Fibroblast of the aortic adventitia (primary cell): ENCODE data around the gene VWA5A. TPM values are rescaled to one million over a fixed set of nuclear protein-coding genes. Genes with fewer than 3 reads are reported as not detected.
A peak's percentile ranks its signal among the peaks of the same experiment; 100 is the strongest.

Experiments
- DNase-seq: peaks from one replicate; pipeline ENCODE4 v3.0.0-alpha.2; 2010; ENCODE audit warnings: low read depth
- H3K4me3 ChIP-seq: 2 replicates; pipeline ENCODE4 v1.5.1; 2011; ENCODE audit warnings: low read depth, mild to moderate bottlenecking, control low read depth, low read length, moderate library complexity
- CTCF ChIP-seq: IDR thresholded peaks from 2 replicates; pipeline ENCODE4 v1.5.1; 2011; ENCODE audit warnings: mild to moderate bottlenecking, low read length, control low read depth, inconsistent platforms; ENCODE audit not compliant: insufficient read depth
- total RNA-seq: library from RNA; depleted of rRNA; stranded (reverse); fragments of >200 nt; gene quantifications from 2 replicates; pipeline ENCODE4 v1.2.3, GENCODE V29; 2012; ENCODE audit warnings: low replicate concordance

The VWA5A gene
- total RNA-seq, 1 donor: 28.4 TPM

GRCh38 chr11:124090996-124091395 is 24.3 kb upstream of the VWA5A start:
- DNase-seq: no peak
- no peak overlapping the region for H3K4me3 ChIP-seq
- no peak for TF ChIP-seq CTCF

GRCh38 chr11:124093330-124093729 is 21.9 kb upstream of the VWA5A start:
- TF ChIP-seq CTCF: no peak
- no peak overlapping the region for H3K4me3 ChIP-seq
- no peak for DNase-seq

GRCh38 chr11:124094731-124095130 is 20.5 kb upstream of the VWA5A start:
- no peak overlapping the region for H3K4me3 ChIP-seq
- no peak for DNase-seq
- TF ChIP-seq CTCF: no peak

GRCh38 chr11:124096364-124096763 is 18.9 kb upstream of the VWA5A start:
- no peak for TF ChIP-seq CTCF
- no peak for DNase-seq
- H3K4me3 ChIP-seq: no peak overlapping the region

- no peak for DNase-seq
- H3K4me3 ChIP-seq: no peak overlapping the region
- no peak for TF ChIP-seq CTCF
Observed at GRCh38 chr11:124098141-124098540, 17.1 kb upstream of the VWA5A start.

- no peak for TF ChIP-seq CTCF
- no peak overlapping the region for H3K4me3 ChIP-seq
- no peak for DNase-seq
Observed at GRCh38 chr11:124101737-124102136, 13.5 kb upstream of the VWA5A start.

- no peak overlapping the region for H3K4me3 ChIP-seq
- peak; percentile 37 for TF ChIP-seq CTCF
- peak; percentile 47 for DNase-seq
Observed at GRCh38 chr11:124108156-124108555, 7.1 kb upstream of the VWA5A start.
